Measurements from ENCODE around the gene TTC23L.

DNA sequence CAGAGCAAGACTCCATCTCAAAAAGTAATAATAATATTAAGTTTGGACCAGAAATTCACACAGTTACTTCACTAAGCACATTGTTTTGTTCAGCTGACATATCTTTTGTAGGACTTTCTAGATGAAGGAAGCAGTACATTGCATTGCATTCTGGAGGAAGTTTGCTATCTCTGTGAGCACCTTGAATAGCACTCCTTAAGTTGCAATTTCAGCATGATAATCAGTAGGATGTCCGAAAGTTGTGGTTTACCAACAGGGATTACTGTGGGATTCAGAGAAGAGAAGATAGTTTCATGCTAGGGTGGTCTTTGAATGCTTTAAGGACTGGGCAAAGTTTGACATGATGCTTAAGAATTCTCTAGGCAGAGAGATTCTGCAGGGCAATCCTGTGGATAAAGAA is 18.4 kb upstream of the TTC23L start:
- no peak for TF ChIP-seq POLR2AphosphoS5 (IDR thresholded peaks at IDR 0.05; ENCODE audit: borderline replicate concordance, low read depth, low read length)
- TF ChIP-seq EZH2 (IDR thresholded peaks at IDR 0.05) = no peak

All from SK-N-MC (cell line).